NCI-H345 (cell line): Measurements from ENCODE around the gene GOLGA7B.
A peak's percentile ranks its signal among the peaks of the same experiment; 100 is the strongest.

Experiments
- DNase-seq: peaks from one replicate; lab custom pipeline; 2025; lab: John Stamatoyannopoulos, UW

Gene GOLGA7B

DNA sequence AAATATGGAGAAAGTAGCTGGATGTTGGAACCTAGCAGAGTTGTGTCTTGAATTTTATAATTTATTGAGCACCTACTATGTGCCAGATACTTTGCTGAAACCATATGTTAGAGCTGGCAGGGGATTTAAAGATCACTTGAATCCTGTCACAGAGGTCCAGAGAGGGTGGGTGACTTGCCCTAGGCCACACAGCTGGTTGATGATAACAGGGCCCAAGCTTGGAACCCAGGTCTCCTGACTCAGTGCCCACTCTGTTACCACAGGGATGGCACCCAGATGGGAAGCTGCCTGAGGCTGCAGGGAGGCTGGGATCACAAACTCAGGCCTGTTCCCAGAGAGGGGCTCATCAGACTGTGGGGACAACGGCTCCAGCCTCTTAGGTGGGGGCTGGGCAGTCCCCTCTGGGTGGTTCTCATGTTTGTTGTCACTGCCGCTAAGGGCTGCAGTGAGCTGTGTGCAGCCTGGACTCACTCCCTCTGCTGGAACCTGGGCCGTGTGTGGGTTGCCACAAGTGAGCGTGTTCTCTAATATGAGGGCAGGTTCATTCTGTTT, 18.6 kb downstream of the GOLGA7B start:
- no peak for DNase-seq

- DNase-seq, result peak; percentile 83
Measured at GRCh38 chr10:97869091-97870042, 19.7 kb downstream of the GOLGA7B start.

GRCh38 chr10:97870990-97871389, 21.3 kb downstream of the GOLGA7B start:
- DNase-seq, result no peak

- no peak for DNase-seq
Measured at GRCh38 chr10:97873569-97873968, 23.9 kb downstream of the GOLGA7B start.

GRCh38 chr10:97874332-97874731, 24.7 kb downstream of the GOLGA7B start:
- DNase-seq, result no peak

DNA sequence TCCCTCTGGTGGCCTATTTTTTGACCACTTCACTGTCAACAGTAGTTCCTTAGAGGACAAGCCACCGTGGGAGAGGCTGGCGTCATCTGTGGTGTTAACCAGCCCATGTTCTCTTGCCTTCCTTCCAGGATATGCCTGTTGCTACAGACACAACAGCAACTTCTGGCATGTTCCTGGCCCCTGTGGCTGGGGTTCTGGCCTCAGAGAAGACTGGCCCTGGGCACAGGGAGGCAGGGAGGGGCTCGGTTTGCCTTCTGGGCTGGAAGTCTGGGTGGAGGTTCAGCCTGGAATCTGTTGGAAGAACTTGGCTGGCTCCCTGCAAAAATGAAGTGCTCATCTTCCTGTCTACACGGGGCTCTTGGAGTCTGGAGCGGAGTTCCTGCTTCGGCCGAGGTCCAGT, 25.7 kb downstream of the GOLGA7B start:
- DNase-seq, result no peak

DNA sequence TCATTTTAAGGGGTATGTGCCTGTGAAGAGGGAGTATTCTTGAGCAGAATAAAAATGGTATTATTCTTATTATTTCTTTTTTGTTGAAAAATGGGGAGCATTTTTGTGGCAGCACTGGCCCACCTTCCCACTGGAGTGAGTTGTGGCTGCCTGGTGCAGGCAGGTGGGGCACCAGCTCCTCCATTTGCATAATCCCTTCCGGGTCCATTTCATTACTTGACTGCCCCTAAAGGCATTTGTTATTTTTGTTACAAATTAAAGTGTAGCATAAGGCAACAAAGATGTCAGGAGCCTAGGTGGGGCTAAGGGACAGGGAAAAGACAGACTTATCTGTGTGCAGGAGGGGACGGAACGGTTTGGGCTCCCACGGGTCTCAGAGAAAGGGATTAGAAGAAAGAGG, 26.8 kb downstream of the GOLGA7B start:
- DNase-seq, result no peak

GRCh38 chr10:97879241-97879640, 29.6 kb downstream of the GOLGA7B start:
- no peak for DNase-seq

DNA sequence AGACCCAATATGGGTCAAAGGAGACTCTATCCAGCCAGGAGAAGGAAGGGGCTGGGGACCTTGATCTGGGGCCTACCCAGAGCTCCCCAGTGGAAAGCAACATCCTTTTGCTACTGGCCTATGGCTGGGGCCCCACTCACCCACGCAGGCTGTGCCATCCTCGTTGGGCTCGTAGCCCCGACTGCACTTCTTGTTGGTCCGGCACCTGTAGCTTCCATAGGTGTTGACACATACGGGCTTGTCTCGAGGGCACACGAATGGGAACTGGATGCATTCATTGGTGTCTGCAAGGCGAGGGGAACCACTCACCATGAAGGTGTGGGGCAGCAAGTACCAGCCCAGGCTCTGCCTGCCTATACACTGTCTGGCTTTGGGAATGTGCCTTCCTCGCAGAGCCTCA, 30.5 kb downstream of the GOLGA7B start:
- no peak for DNase-seq

- DNase-seq, result no peak
Measured at GRCh38 chr10:97882142-97883091, 32.8 kb downstream of the GOLGA7B start.

- DNase-seq, result no peak
Measured at GRCh38 chr10:97883092-97883485, 33.4 kb downstream of the GOLGA7B start.

GRCh38 chr10:97886286-97886685, 36.6 kb downstream of the GOLGA7B start:
- DNase-seq, result peak; percentile 39

DNA sequence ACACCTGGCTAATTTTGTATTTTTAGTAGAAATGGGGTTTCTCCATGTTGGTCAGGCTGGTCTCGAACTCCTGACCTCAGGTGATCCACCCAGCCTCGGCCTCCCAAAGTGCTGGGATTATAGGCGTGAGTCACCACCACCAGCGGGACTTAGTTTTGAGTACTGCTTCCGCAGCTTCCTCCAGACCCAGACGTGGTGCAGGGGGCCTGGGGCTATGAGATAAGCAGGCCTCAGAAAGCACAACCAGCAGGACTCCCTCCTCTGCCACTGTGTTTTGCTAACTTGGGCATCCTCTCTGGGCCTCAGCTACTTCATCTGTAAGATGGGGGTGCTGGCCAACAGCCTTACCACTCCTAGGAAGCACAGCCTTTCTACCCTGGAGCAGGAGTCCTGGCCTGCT, 37.8 kb downstream of the GOLGA7B start:
- no peak for DNase-seq

DNA sequence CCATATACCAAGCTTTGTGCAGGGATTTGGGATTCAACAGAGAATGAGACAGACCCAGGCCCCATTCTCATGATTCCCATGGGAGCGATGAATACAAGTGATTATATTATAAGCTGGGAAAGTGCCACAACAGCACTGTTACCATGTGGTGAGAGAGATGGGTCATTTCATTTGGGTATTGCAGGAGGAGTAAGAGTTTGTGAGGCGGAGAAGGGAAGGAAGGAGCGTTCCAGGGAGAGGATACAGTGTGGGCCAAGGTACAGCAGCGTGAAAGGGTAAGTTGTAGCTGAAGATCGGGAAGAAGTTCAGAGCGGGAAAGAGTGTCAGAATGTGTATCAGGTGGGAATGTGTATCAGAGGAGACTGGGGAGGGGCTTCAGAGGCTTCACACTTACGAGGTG, 38.5 kb downstream of the GOLGA7B start:
- no peak for DNase-seq

DNA sequence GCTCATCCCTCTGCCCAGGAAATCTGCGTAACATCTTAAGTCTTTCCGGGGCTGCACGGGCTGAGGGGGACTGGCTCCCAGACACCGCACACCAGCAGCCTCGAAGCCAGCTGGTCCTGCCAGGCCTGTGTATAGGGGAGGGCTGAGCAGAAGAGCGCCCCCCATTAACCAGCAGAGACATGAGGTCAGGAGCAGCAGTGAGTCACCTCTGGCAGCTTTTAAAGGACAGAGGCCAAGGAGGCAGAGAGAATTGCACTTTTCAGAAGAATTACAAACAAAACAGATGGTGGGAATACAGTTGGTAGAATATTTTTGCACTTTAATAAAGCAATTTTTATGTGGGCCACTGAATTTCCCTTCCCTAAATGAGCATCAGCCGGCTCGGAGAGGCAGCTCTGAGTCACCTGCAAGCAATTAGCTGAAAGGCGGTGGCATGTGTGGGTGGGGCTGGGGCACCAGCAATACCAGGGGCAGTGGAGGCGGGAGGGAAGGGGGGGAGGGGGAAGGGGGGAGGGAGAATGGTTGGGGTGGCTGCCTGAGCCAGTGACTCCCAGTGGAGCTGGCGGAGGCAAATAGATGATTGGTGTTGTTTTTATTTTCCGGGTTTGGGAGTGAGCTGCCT, 39.1 kb downstream of the GOLGA7B start:
- DNase-seq, result peak; percentile 69

DNA sequence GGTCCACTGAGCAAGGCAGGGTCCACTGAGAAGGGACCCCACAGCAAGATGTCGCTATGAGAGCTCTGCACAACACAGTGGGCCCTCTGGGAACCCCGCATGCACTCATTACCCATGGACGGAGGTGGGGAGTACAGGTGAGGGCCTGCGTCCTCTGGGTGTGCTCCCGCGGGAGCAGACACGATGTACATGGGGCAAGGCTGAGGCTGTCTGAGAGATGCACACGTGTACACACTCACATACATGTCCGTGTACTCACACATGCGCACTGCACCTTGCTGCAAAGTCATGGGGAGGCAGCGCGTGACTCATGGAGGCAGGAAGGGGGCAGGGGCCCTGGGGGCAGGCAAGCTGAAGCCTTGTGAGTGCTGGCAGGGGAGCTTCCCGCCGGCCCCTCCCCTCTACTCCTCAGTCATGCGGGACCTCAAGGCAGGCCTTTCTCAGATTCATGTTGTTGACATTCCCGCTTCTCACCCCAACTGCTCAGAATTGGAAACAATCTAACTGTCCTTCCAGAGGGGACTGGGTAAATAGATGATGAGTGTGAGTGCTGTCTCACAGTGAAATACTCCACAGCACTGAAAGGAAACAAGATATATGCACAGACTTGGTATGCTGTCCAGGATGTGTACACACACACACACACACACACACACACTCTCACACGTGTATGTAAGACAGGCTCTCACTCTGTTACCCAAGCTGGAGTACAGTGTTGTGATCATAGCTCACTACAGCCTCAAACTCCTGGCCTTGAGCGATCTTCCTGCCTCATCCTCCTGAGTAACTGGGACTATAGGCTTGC, 40.0 kb downstream of the GOLGA7B start:
- DNase-seq, result peak; percentile 88

DNA sequence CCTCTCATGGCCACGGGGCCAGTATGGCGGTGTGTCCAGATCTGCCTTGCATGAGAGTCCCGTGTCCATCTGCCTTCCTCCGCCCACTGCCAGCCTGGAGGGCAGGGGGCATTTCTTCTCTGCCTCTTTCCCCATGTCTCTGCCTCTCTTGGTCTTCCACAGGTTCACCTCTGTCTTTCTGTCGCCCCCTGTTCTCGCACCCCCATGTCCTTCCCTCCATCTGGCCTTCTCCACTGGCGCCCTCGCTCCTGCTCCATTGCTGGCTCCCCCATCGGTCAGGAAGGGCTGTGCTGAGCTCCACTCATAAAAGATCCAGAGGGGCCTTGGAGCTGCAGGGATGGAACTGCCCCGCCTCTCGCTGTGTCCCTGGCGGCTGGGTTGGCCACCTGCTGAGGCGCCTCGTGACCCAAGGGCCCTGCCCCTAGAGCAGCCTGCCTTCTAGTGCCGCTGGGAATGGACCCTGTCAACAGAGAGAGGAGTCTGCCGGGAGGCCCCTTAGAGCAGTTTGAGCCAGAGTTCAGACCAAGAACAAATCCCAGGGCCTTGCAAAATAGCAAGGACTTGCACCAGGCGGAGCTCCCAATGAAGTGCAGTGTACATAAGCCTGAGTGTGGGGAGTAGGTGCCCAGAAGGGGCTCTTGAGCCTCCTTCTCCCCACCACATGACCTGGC, 42.0 kb downstream of the GOLGA7B start:
- DNase-seq, result peak; percentile 18

DNA sequence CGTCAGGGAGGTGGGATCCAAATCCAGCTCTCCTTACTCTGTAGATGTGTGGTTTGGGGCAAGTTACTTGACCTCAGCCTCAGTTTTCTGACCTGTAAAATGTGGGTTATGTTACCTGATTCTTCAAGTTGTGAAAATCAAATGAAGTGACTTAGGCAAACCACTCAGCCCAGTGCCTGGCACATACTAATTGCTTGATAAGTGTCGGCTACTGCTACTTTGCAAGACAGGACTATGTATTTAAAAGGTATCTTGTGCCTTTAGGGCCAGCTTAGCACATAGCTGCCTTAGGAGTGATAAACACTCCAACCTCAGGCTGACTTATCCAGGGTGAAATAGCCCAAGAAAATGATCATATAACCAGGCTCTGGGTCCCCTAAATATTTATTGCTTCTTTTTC, 42.9 kb downstream of the GOLGA7B start:
- DNase-seq, result no peak

- DNase-seq, result no peak
Measured at GRCh38 chr10:97892939-97893338, 43.3 kb downstream of the GOLGA7B start.

- DNase-seq, result no peak
Measured at GRCh38 chr10:97894092-97894491, 44.4 kb downstream of the GOLGA7B start.

GRCh38 chr10:97895084-97895483, 45.4 kb downstream of the GOLGA7B start:
- no peak for DNase-seq
